Cardiac muscle cell (in vitro differentiated cells and primary cell): ENCODE results near the gene LRRC9. TPM values are rescaled to one million over a fixed set of nuclear protein-coding genes. Genes with fewer than 3 reads are reported as not detected.

ENCODE experiments used
- DNase-seq, 2 donors: peaks; one replicate each; pipeline versions ENCODE4 v3.0.0 to v3.0.0-alpha.2; 2010 to 2017; ENCODE audit warnings: low read depth in 1 of 2, low spot score in 1 of 2
- H3K27ac ChIP-seq: fragments of 200-600 bp; sonication (generic); 2 replicates; pipeline ENCODE4 v1.5.1; 2016
- H3K27me3 ChIP-seq: fragments of 200-600 bp; sonication (generic); 2 replicates; pipeline ENCODE4 v1.6.0; 2016; ENCODE audit warnings: control low read depth
- H3K36me3 ChIP-seq: fragments of 200-600 bp; sonication (generic); 2 replicates; pipeline ENCODE4 v1.5.1; 2016; ENCODE audit warnings: control low read depth
- H3K4me1 ChIP-seq: fragments of 200-600 bp; sonication (generic); 2 replicates; pipeline ENCODE4 v1.8.1; 2017; ENCODE audit warnings: low read depth, mild to moderate bottlenecking, mixed run types
- H3K4me3 ChIP-seq: fragments of 200-600 bp; sonication (generic); 2 replicates; pipeline ENCODE4 v1.5.1; 2016; ENCODE audit warnings: mild to moderate bottlenecking
- H3K9me3 ChIP-seq: fragments of 200-600 bp; sonication (generic); 2 replicates; pipeline ENCODE4 v1.5.1; 2017; ENCODE audit warnings: low read depth, mild to moderate bottlenecking, control low read depth
- CTCF ChIP-seq: IDR thresholded peaks from 2 replicates; pipeline ENCODE4 v1.5.1; 2012; ENCODE audit warnings: low read depth, mild to moderate bottlenecking, low read length
- polyA plus RNA-seq: library from polyadenylated mRNA; unstranded; fragments of >200 nt; fragmentation: Nextera tagmentation; extraction: Ambion mirVana; gene quantifications from 2 replicates; pipeline ENCODE4 v1.2.1, GENCODE V29; 2016
- total RNA-seq: library from RNA; depleted of rRNA; stranded (reverse); fragments of >200 nt; gene quantifications from 2 replicates; pipeline ENCODE4 v1.2.3, GENCODE V29; 2016

The LRRC9 gene
- total and polyA plus RNA-seq, 2 experiments from 2014 or later, result 0.24 to 1.2 TPM

GRCh38 chr14:59913187-59913586 lies 6.8 kb upstream of the LRRC9 start:
- H3K27ac ChIP-seq, result no peak overlapping the region
- H3K27me3 ChIP-seq, result no peaks in the 10 kb centered on the region
- TF ChIP-seq CTCF, result no peak
- no peaks in the 10 kb centered on the region for H3K9me3 ChIP-seq
- H3K4me3 ChIP-seq, result no peak overlapping the region
- no peaks in the 10 kb centered on the region for H3K36me3 ChIP-seq
- H3K4me1 ChIP-seq, result no peaks in the 10 kb centered on the region
- DNase-seq, result no peak

GRCh38 chr14:59918824-59919569 lies 947 bp upstream of the LRRC9 start:
- no peaks in the 10 kb centered on the region for H3K9me3 ChIP-seq
- H3K36me3 ChIP-seq, result no peaks in the 10 kb centered on the region
- peak; percentile 51 to 55 for DNase-seq
- no peak overlapping the region for H3K27ac ChIP-seq
- no peaks in the 10 kb centered on the region for H3K27me3 ChIP-seq
- peak overlapping the region; percentile 56 for H3K4me3 ChIP-seq
- no peaks in the 10 kb centered on the region for H3K4me1 ChIP-seq
- peak; percentile 49 for TF ChIP-seq CTCF

GRCh38 chr14:59920378-59920683 lies 387 bp downstream of the LRRC9 start:
- Histone ChIP-seq H3K27me3 (no peaks in the 10 kb centered on the region), H3K4me1 (no peaks in the 10 kb centered on the region), H3K27ac (no peak overlapping the region), H3K4me3 (peak overlapping the region; percentile 56), H3K9me3 (no peaks in the 10 kb centered on the region), H3K36me3 (no peaks in the 10 kb centered on the region)
- DNase-seq, result no peak
- no peak for TF ChIP-seq CTCF

- Histone ChIP-seq H3K4me1 (no peaks in the 10 kb centered on the region), H3K27ac (no peak overlapping the region), H3K4me3 (no peak overlapping the region), H3K36me3 (no peaks in the 10 kb centered on the region), H3K27me3 (no peaks in the 10 kb centered on the region), H3K9me3 (no peaks in the 10 kb centered on the region)
- no peak for TF ChIP-seq CTCF
- no peak for DNase-seq
These were observed 5.9 kb downstream of the LRRC9 start for GRCh38 chr14:59925797-59926196.

GRCh38 chr14:59926534-59926933 lies 6.6 kb downstream of the LRRC9 start:
- Histone ChIP-seq H3K4me1 (no peaks in the 10 kb centered on the region), H3K27ac (no peak overlapping the region), H3K36me3 (no peaks in the 10 kb centered on the region), H3K27me3 (no peaks in the 10 kb centered on the region), H3K4me3 (no peak overlapping the region), H3K9me3 (no peaks in the 10 kb centered on the region)
- TF ChIP-seq CTCF, result no peak
- DNase-seq, result no peak
